ENCODE data around the gene MAST4.

Gene MAST4

GRCh38 chr5:66757219-66757833 lies 161.1 kb downstream of the MAST4 start:
- peak; percentile 78 for FAIRE-seq

DNA sequence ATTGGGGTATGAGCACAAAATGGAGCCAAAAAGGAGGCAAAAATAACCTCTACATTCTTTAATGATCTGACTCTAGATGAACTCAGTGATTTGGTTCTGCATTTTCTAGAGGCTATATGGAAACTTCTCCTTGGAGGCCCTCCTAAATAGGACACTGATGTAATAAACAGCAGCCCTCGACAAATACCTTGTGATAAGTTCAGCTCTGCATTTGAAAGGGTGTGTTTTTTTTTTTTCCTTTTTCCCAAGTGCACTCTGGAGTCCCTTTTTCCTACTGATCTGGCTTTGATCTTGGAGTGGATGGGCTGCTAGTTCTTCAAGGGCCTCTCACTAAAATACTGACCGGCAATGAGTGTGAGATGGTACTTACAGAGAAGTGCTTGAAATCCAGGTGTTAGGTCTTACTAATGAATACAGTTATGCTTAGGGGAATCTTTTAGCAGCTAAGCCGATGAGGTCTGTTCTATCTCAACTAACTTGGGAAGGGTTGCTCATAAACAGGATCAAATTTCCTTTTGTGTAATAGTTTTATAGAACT lies 161.7 kb downstream of the MAST4 start:
- FAIRE-seq, result no peak

DNA sequence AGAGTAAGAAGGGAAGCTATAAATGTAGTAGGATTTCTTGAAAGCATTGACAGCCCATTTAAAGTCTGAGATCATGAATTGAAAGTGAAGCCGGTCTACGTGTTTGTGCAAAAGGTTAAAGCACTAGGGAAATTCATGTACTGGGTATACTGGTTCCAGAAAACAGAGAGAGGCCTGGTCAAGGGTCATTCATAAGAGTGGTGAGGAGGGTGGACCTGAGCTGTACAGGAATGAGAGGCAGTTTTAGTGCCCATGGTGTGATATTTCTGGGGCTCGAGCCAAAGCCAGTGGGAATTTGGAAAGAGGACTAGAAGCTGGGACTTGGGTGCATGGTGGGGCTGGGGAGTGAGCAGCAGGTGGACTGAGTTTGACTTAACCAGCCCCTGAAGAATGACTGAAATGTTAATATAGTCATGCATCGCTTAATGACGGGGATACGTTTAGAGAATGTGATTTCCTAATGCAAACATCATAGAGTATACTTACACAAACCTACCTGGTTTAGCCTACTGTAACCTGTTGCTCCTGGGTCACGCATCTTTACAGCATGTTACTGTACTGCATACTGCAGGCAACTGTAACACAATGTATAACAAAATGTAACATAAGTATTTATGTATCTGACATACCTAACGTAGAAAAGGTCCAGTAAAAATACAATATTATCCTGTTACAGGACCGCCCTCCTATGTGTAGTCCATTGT lies 173.0 kb downstream of the MAST4 start:
- no peak for FAIRE-seq

GRCh38 chr5:66769839-66770617 lies 173.8 kb downstream of the MAST4 start:
- FAIRE-seq, result no peak

DNA sequence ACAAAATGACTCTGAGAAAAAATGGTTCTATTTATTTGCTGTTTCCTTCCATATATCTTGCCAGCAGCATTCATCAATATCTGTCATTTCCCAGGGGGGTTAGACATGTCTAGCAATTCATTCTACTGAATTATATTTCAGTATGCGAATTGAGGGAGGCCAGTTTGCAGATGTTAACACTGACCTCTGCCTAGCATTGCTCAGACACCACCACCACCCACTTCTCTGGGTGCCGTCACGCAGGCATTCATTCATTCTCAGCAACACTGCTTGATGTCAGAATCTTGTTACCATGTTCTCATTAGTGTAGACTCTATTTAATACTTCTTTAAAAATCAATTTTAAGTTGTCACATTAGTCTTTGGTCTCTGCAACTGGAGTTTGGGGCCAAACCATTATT lies 181.7 kb downstream of the MAST4 start:
- FAIRE-seq, result no peak

GRCh38 chr5:66779528-66779927 lies 183.3 kb downstream of the MAST4 start:
- FAIRE-seq, result no peak

- no peak for FAIRE-seq
Observed at GRCh38 chr5:66788556-66788955, 192.4 kb downstream of the MAST4 start.

DNA sequence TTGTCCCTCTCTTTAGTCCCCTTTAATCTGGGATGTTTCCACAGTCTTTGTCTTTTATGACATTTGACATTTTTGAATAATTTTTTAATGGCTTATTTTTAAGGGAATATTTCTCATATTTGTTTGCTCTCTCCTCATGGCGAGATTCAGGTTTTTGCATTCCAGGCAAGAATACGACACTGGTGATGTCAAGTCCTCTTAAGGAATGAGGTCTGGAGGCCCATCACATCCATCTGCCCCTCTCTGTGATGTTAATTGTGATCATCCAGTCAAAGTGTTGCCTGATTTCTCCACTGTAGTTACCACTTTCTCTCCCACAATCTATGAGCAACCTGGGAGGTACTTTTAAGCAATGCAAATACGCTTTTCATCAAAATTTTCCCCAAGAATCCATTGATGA lies 193.2 kb downstream of the MAST4 start:
- FAIRE-seq, result no peak

- no peak for FAIRE-seq
Observed at GRCh38 chr5:66793049-66793448, 196.9 kb downstream of the MAST4 start.

DNA sequence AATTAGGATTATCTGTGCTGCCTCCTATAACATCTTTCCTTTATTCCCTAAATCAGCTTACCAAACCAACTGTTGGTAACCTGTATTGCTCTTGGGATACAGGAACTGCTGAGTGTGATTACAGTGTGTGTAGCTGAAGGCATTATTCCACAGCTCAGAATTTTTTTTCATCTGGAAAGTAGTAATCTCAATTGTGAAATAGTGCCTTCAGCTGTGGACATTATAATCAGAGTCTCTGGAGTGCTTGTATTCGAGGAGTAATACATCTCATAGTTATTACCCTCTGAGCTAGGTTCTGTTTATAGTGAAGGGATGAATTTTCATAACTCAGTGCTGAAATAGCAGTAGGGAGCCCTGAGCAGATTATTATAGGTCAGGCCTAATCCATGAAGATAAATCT lies 199.5 kb downstream of the MAST4 start:
- FAIRE-seq, result no peak

DNA sequence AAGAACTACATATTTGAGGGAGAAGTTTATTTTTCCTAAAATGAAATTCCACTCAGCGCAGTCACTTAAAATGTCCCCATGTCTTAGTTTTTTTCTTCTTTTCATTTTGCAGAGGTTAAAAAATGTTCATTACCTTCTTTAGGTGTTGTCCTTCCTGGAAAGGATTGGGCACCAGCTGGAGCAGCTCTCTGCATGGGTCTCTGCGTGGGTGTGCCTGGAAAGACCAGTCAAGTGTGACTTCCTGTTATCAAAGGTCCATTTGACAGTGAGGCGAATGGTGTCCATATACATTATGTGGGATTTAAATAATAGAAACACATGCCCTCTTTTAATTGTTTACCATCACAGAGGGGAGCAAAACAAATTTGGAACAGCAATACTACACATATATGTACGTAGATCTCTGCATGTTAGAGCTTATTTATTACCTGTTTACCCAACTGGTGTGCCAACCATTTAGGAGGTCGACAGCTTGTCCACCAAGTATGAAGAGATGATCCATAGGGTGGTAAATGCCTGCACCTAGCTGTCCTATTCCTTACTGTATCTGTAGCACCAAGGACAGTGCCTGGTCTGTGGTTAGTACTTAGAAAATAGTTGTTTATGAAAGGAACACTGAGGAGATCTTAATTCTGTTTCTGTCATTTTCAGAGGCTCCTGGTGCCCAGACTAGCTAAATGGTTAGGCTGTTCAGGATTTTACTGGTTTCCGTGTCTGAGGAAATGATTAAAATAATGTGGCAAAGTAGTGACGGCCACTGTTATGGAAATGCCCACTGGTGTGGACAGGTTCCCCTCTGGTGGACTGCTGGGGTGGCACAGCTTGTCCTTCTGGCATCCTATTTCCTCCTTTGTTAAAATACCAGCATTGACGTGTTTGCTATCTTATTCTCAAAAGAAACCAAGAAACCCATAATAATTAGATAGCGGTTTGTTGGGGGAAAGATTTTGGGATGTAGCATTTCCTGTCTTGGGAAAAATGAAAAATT lies 200.4 kb downstream of the MAST4 start:
- no peak for FAIRE-seq

- no peak for FAIRE-seq
Observed at GRCh38 chr5:66802941-66803340, 206.7 kb downstream of the MAST4 start.

DNA sequence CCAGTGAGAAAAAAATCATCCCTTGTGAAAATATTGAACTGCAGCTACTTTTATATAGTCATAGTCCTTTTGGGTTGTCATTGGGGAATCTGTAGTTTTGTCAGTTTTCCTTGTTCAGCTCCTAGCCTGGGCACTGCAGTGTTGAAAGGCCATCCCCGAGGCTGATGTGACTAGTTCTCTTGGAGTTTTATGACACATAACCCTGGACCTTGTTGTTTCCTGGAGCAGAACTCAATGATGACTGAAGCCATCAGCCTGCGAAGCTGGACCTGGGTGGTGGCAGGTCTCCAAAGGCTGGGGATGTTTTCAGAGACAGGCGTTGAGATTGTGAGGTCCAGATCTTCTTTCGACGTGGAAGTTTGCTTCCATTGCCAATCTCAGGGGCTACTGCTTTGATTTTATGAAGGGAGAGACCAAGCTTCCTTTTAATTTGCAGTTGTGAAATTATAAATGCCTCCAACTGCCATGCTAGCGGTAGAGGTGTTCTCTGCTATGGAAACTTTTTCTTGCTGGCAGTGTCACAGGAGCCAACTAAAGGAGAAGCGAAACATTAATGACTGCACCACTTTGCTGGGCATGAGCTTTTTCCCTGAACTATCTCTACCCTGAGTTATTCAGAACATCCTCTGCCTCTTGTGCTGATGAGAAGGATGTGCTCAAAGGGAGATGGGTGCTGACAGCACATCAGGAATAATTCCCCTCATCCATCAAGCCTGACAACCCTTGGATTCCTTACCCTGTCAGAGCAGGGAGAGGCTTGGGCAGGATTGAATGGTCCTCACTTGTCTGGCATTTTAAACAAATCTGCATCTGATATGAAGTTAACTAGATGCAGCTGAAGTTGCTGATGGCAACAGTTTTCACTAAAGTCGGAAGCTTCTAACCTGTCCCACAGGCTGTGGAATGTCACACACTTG lies 209.6 kb downstream of the MAST4 start:
- FAIRE-seq, result no peak

GRCh38 chr5:66807743-66808142 lies 211.6 kb downstream of the MAST4 start:
- FAIRE-seq, result no peak

- FAIRE-seq, result no peak
Observed at GRCh38 chr5:66808663-66809062, 212.5 kb downstream of the MAST4 start.

DNA sequence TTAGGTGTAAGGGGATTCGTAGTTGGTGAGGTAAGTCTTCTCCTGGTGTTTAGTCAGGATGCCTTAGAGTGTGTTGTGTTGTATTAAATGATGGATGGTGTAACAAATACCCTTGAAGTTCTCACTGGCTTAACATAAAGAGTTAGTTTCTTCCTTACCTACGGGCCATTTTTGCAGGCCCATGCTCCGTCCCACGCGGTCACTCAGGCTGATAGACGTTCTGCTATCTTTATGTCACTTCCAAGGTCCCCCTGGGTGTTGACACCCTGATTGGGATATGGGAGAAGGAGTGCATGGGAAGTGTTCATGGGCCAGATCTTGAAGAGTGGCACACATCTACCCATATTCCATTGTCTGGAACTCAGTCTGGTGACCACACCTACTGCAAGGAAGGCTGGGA lies 214.0 kb downstream of the MAST4 start:
- no peak for FAIRE-seq

DNA sequence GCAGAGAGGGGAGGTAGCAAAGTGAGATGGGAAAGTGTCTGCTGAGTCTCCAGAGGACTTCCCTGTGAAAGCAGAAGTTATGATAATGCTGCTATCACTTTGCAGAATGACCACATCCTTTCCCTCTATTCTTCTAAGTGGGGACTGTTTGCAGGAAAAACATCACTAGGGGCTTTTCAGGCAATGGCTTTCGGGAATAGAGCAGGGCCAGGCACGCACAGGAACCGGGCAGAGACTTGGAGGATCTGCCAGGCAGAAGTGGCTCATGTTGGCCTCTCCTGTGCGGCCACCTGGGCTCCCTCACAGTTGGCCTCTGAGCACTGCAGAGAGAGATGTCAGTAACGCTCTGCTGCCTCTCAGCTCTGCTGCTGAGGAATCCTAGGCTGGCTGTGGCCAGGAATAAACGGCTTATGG lies 214.7 kb downstream of the MAST4 start:
- FAIRE-seq, result no peak

GRCh38 chr5:66812291-66812690 lies 216.1 kb downstream of the MAST4 start:
- no peak for FAIRE-seq

DNA sequence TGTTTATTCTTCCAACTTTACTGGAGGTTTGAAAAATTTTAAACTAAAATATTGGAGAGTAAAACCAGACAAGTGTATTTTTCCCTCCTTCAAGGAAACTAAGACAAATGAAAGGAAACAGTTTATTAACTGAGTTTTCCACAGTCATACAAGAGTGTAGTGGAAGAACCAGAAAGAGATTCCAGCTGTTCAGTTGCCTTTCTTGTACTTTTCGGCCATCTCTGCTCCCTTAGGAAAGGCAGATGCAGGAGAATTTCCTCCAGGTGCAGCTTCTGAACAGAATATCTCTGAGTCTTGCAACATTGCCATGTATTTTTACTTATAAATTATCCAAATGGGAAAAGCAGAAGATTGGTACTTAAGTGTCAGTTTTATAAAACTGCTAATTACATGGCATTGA lies 217.1 kb downstream of the MAST4 start:
- FAIRE-seq, result no peak

DNA sequence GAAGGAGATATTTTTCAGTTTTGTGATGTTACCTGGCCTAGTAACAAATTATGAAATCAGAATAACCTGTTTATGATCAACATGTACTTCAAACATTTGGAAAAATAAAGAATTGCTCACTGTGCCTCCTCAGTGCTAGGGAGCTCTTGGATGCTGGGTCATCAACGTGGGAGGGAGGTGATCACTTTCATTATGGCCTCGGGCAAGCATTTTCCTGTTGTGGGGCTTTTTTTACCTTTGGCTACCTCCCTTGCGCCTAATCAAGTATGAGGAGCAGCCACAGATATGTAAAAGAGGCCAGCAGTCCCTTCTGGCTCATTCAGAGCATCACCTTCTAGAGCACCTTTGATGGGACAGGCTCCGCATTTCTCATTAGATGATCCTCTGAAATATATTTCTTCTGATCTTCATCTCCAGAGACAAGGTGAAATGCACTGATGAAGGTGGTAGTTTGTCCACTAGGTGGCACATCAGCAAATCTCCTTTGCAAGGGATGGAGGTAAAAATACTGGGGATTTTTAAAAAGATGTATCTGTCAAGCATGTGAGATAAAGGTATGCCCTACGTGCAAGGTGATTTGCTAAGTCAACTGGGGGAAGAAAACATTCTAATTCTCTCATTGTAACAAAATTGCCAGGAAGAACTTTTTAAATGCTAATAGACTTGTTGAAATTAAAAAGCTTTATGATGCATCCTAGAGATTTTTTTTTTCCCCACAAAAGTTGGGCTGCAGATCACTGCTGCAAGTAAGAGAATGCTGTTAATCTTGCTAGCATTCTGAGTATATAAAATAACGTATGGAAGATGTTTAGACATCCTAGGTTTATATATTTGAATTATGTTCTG lies 218.2 kb downstream of the MAST4 start:
- no peak for FAIRE-seq

Data from A204.1 (cell line).